ENCODE data around the gene CDK19.

DNA sequence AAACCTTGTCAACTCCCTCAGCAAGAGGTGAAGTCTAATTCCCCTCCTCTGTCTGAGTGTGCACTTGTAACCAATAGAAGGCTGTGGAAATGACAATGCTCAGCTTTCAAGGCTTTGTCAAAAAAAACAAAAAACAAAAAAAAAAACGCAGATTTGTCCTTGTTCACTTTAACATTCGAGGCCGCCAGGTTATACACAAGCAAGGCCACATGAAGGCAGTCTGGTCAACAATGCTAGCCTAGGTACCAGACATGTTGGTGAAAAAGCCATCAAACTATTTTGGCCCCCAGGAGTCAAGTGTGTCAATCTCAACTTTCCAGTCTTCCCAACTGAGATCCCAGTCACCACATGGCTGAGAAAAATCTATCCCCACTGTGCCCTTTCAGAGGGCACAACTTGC lies 92.3 kb downstream of the CDK19 start:
- TF ChIP-seq BHLHE40 (IDR thresholded peaks at IDR 0.05; ENCODE audit: borderline replicate concordance in 1 of 2, low read depth in 2 of 2, low read length in 1 of 2) = no peak
- TF ChIP-seq POLR2A (IDR thresholded peaks at IDR 0.05; ENCODE audit: low read depth, low read length) = no peak
- no peak for TF ChIP-seq SMC3 (IDR thresholded peaks at IDR 0.05; ENCODE audit: borderline replicate concordance, low read length)
- TF ChIP-seq SREBF2 (IDR thresholded peaks at IDR 0.05; ENCODE audit: low read length) = no peak
- TF ChIP-seq TCF12 (IDR thresholded peaks at IDR 0.05; ENCODE audit: low read depth, low read length) = no peak
- TF ChIP-seq, protein P1, sequence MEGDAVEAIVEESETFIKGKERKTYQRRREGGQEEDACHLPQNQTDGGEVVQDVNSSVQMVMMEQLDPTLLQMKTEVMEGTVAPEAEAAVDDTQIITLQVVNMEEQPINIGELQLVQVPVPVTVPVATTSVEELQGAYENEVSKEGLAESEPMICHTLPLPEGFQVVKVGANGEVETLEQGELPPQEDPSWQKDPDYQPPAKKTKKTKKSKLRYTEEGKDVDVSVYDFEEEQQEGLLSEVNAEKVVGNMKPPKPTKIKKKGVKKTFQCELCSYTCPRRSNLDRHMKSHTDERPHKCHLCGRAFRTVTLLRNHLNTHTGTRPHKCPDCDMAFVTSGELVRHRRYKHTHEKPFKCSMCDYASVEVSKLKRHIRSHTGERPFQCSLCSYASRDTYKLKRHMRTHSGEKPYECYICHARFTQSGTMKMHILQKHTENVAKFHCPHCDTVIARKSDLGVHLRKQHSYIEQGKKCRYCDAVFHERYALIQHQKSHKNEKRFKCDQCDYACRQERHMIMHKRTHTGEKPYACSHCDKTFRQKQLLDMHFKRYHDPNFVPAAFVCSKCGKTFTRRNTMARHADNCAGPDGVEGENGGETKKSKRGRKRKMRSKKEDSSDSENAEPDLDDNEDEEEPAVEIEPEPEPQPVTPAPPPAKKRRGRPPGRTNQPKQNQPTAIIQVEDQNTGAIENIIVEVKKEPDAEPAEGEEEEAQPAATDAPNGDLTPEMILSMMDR (IDR thresholded peaks at IDR 0.05 in 2 of 3, conservative IDR thresholded peaks at IDR 0.05 in 1 of 3; ENCODE audit: control insufficient read depth in 2 of 3, extremely low read depth in 1 of 3, insufficient read depth in 1 of 3, low read depth in 3 of 3, low read length in 3 of 3) = no peak
- TF ChIP-seq EP300 (IDR thresholded peaks at IDR 0.05; ENCODE audit: borderline replicate concordance in 1 of 2, control insufficient read depth in 1 of 2, low read depth in 2 of 2, low read length in 2 of 2) = no peak
- TF ChIP-seq CBX5 (IDR thresholded peaks at IDR 0.05; ENCODE audit: low read depth) = no peak
- no peak for TF ChIP-seq EZH2 (IDR thresholded peaks at IDR 0.05; ENCODE audit: borderline replicate concordance, control insufficient read depth, low read depth, low read length)

All from GM12878 (cell line).